Endodermal cell (in vitro differentiated cells): ENCODE measurements around the gene KRT14. TPM values are rescaled to one million over a fixed set of nuclear protein-coding genes. Genes with fewer than 3 reads are reported as not detected.

Experiments used
- DNase-seq: peaks from one replicate; pipeline ENCODE4 v3.0.0-alpha.2; 2017
- H3K27ac ChIP-seq: 2 replicates; pipeline ENCODE4 v1.5.1; 2013; ENCODE audit warnings: mild to moderate bottlenecking, low read depth, low read length, moderate library complexity
- H3K27me3 ChIP-seq: 2 replicates; pipeline ENCODE4 v1.6.1; 2013; ENCODE audit warnings: mild to moderate bottlenecking, low read length, moderate library complexity; ENCODE audit not compliant: insufficient read depth, control insufficient read depth, poor library complexity, severe bottlenecking
- H3K36me3 ChIP-seq: 2 replicates; pipeline ENCODE4 v1.7.0; 2013; ENCODE audit warnings: mild to moderate bottlenecking, low read length, moderate library complexity; ENCODE audit not compliant: control insufficient read depth, insufficient read depth
- H3K4me1 ChIP-seq: one replicate; pipeline ENCODE4 v1.7.0; 2013; ENCODE audit warnings: low read length; ENCODE audit not compliant: control insufficient read depth, insufficient read depth
- H3K4me3 ChIP-seq: 2 replicates; pipeline ENCODE4 v1.5.1; 2013; ENCODE audit warnings: mild to moderate bottlenecking, low read length, moderate library complexity
- H3K9ac ChIP-seq: 2 replicates; pipeline ENCODE4 v1.6.1; 2013; ENCODE audit warnings: mild to moderate bottlenecking, low read length, moderate library complexity; ENCODE audit not compliant: poor library complexity, severe bottlenecking; ENCODE audit errors: extremely low read depth
- H3K9me3 ChIP-seq: 2 replicates; pipeline ENCODE4 v1.6.1; 2013; ENCODE audit warnings: mild to moderate bottlenecking, low read length, moderate library complexity; ENCODE audit not compliant: control insufficient read depth
- H3K27ac Mint-ChIP-seq: 2 replicates; pipeline ENCODE4 v1.8.0; 2020; ENCODE audit warnings: mixed read lengths
- H3K27me3 Mint-ChIP-seq: 2 replicates; pipeline ENCODE4 v1.8.0; 2021; ENCODE audit warnings: mild to moderate bottlenecking, mixed read lengths; ENCODE audit not compliant: insufficient read depth
- H3K36me3 Mint-ChIP-seq: 2 replicates; pipeline ENCODE4 v1.8.0; 2020; ENCODE audit warnings: low read depth, mixed read lengths
- H3K4me1 Mint-ChIP-seq: 2 replicates; pipeline ENCODE4 v1.8.0; 2020; ENCODE audit warnings: mixed read lengths
- H3K4me3 Mint-ChIP-seq: 2 replicates; pipeline ENCODE4 v1.8.0; 2020; ENCODE audit warnings: mild to moderate bottlenecking, moderate library complexity, mixed read lengths
- H3K9me3 Mint-ChIP-seq: 2 replicates; pipeline ENCODE4 v1.8.0; 2020; ENCODE audit warnings: mild to moderate bottlenecking, mixed read lengths
- CTCF ChIP-seq: fragments of 200-600 bp; sonication (generic); conservative IDR thresholded peaks from 2 replicates; pipeline ENCODE4 v1.5.0; 2021; ENCODE audit warnings: antibody characterized with exemption, mild to moderate bottlenecking
- WGBS, 2 experiments: methylation state at CpG; one replicate each; pipeline versions ENCODE4 v1.1.5 to v1.1.7; 2013; ENCODE audit warnings: missing lambda C conversion rate in 2 of 2, mixed read lengths in 1 of 2; ENCODE audit not compliant: insufficient coverage in 1 of 2, insufficient read length in 1 of 2; 5-methylcytosine and 5-hydroxymethylcytosine counted together
- total RNA-seq, 2 donors: library from RNA; stranded (reverse); fragmentation: NEBNext Ultra II Directional in 1 of 2; extraction: Animal tissue kit (Norgen Biotek cat#: 25700) in 1 of 2; gene quantifications; 2 replicates in 1 of 2; 3 replicates in 1 of 2; pipeline ENCODE4 v1.2.1, GENCODE V29; 2021

The KRT14 gene
- total RNA-seq, 2 donors from 2014 or later = not detected

GRCh38 chr17:41553987-41554680, 32.6 kb downstream of the KRT14 start:
- 61 to 66% methylated on average over 4 to 8 of the region's 8 CpGs for WGBS, 2 experiments
- TF ChIP-seq CTCF = no peak
- peaks cover 14% of the 10 kb centered on the region for H3K27me3 Mint-ChIP-seq

GRCh38 chr17:41553176-41553575, 33.5 kb downstream of the KRT14 start:
- Histone ChIP-seq H3K36me3 (no peaks in the 10 kb centered on the region), H3K4me1 (peaks cover 2% of the 10 kb centered on the region), H3K27me3 (no peaks in the 10 kb centered on the region), H3K9me3 (no peaks in the 10 kb centered on the region), H3K27ac (no peak overlapping the region), H3K9ac (no peak overlapping the region), H3K4me3 (no peak overlapping the region)
- Mint-ChIP-seq H3K27me3 (peaks cover 11% of the 10 kb centered on the region), H3K36me3 (no peaks in the 10 kb centered on the region), H3K4me3 (no peak overlapping the region), H3K9me3 (no peaks in the 10 kb centered on the region), H3K27ac (no peak overlapping the region), H3K4me1 (peaks cover 5% of the 10 kb centered on the region)
- WGBS, 2 experiments = 84 to 100% methylated on average over 4 of the region's 4 CpGs
- DNase-seq = no peak
- TF ChIP-seq CTCF = no peak

More at GRCh38 chr17:41553987-41554680, 32.6 kb downstream of the KRT14 start:
- peak; percentile 48 for DNase-seq
- Histone ChIP-seq H3K27ac (no peak overlapping the region), H3K27me3 (no peaks in the 10 kb centered on the region), H3K9me3 (no peaks in the 10 kb centered on the region), H3K4me3 (no peak overlapping the region), H3K4me1 (peaks cover under 1% of the 10 kb centered on the region), H3K36me3 (no peaks in the 10 kb centered on the region), H3K9ac (no peak overlapping the region)
- no peaks in the 10 kb centered on the region for H3K9me3 Mint-ChIP-seq
- no peak overlapping the region for H3K27ac Mint-ChIP-seq
- no peaks in the 10 kb centered on the region for H3K36me3 Mint-ChIP-seq
- H3K4me3 Mint-ChIP-seq = no peak overlapping the region
- H3K4me1 Mint-ChIP-seq = peaks cover 3% of the 10 kb centered on the region

GRCh38 chr17:41552455-41552854, 34.2 kb downstream of the KRT14 start:
- H3K27ac ChIP-seq = no peak overlapping the region
- peaks cover under 1% of the 10 kb centered on the region for H3K9me3 Mint-ChIP-seq
- no peak overlapping the region for H3K4me3 ChIP-seq
- TF ChIP-seq CTCF = no peak
- H3K36me3 ChIP-seq = no peaks in the 10 kb centered on the region
- peak overlapping the region; percentile 0 for H3K27ac Mint-ChIP-seq
- peaks cover 5% of the 10 kb centered on the region for H3K4me1 Mint-ChIP-seq
- H3K27me3 Mint-ChIP-seq = peaks cover 16% of the 10 kb centered on the region
- no peaks in the 10 kb centered on the region for H3K9me3 ChIP-seq
- no peak overlapping the region for H3K9ac ChIP-seq
- H3K4me1 ChIP-seq = peaks cover 2% of the 10 kb centered on the region
- no peak overlapping the region for H3K4me3 Mint-ChIP-seq
- no peaks in the 10 kb centered on the region for H3K27me3 ChIP-seq
- peak; percentile 38 for DNase-seq
- H3K36me3 Mint-ChIP-seq = no peaks in the 10 kb centered on the region
- 87 to 91% methylated on average over 4 to 5 of the region's 5 CpGs for WGBS, 2 experiments
